ENCODE measurements around the gene CBLN4. TPM values are rescaled to one million over a fixed set of nuclear protein-coding genes. Genes with fewer than 3 reads are reported as not detected.

The CBLN4 gene
- total RNA-seq, 1 donor from 2014 or later, result not detected

GRCh38 chr20:55977690-55978459 is 27.4 kb downstream of the CBLN4 start:
- DNase-seq, result no peak
- H3K4me3 Mint-ChIP-seq (ENCODE audit: unreplicated experiment), result no peak overlapping the region

DNA sequence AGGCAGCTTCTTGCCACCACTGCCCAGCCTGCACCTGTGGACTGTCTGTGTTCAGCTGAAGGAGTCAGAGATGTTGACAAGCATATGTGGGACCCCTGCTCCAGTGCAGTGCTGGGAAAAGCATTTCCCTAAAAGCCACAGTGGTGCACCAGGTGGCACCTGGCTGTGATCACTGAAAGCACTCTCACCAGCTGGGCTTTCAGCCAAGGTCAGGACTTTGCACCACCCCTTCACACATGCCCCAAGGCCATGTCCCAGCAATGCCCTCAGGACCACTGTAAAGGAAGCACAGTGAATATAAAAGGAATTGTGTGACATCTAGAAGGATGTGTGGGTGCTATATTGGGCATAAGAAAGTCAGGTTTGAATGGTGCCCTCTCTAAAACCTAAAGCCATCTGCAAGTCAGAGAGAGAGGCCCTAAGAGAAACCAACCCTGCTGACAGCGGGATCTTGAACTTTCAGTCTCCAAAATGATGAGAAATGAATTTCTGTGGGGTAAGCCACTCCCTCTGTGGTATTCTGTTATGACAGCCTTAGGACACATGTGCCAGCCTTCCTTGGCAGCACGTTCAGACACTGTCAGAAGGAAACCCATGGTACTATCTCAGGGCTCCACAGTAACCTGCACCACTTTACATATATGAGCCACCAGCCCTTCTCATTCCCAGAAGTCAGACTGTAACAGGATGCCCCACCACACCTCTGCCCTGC is 30.7 kb downstream of the CBLN4 start:
- Mint-ChIP-seq H3K36me3 (ENCODE audit: unreplicated experiment) (no peaks in the 10 kb centered on the region), H3K27me3 (ENCODE audit: unreplicated experiment) (peaks cover 3% of the 10 kb centered on the region), H3K9me3 (ENCODE audit: unreplicated experiment) (peaks cover 9% of the 10 kb centered on the region), H3K4me1 (ENCODE audit: low read depth, unreplicated experiment) (peaks cover 5% of the 10 kb centered on the region), H3K4me3 (ENCODE audit: unreplicated experiment) (no peak overlapping the region), H3K27ac (ENCODE audit: unreplicated experiment) (no peak overlapping the region)
- DNase-seq, result no peak
- no peak for TF ChIP-seq CTCF (IDR thresholded peaks at IDR 0.05; ENCODE audit: partially characterized antibody, unreplicated experiment)

More at GRCh38 chr20:55977690-55978459, 27.4 kb downstream of the CBLN4 start:
- Mint-ChIP-seq H3K4me1 (ENCODE audit: low read depth, unreplicated experiment) (peaks cover 5% of the 10 kb centered on the region), H3K9me3 (ENCODE audit: unreplicated experiment) (peaks cover 8% of the 10 kb centered on the region), H3K36me3 (ENCODE audit: unreplicated experiment) (no peaks in the 10 kb centered on the region), H3K27me3 (ENCODE audit: unreplicated experiment) (peaks cover 3% of the 10 kb centered on the region), H3K27ac (ENCODE audit: unreplicated experiment) (no peak overlapping the region)
- TF ChIP-seq CTCF (IDR thresholded peaks at IDR 0.05; ENCODE audit: partially characterized antibody, unreplicated experiment), result no peak

DNA sequence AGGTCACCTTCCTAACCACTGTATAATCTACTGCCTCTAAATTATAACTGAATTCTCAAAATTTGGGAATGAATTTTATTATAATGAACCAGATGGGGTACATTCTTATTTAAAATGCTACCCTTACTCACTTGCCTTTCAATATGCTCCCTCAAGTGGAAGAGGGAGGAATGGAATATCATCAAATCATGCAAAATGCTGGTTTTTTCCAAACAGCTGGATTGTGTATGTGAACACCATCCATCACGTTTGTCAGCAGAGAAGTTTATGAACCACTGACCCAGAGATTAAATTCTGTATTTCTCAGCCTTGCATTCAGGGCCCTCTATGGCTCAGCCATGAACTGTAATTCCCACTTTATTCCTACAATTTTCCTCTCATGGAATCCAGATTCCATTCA is 40.5 kb downstream of the CBLN4 start:
- TF ChIP-seq CTCF (IDR thresholded peaks at IDR 0.05; ENCODE audit: partially characterized antibody, unreplicated experiment), result no peak
- no peak overlapping the region for H3K4me3 Mint-ChIP-seq (ENCODE audit: unreplicated experiment)
- DNase-seq, result no peak
- peaks cover 8% of the 10 kb centered on the region for H3K9me3 Mint-ChIP-seq (ENCODE audit: unreplicated experiment)
- no peaks in the 10 kb centered on the region for H3K36me3 Mint-ChIP-seq (ENCODE audit: unreplicated experiment)
- H3K27me3 Mint-ChIP-seq (ENCODE audit: unreplicated experiment), result peaks cover 2% of the 10 kb centered on the region
- H3K4me1 Mint-ChIP-seq (ENCODE audit: low read depth, unreplicated experiment), result no peaks in the 10 kb centered on the region
- no peak overlapping the region for H3K27ac Mint-ChIP-seq (ENCODE audit: unreplicated experiment)

DNA sequence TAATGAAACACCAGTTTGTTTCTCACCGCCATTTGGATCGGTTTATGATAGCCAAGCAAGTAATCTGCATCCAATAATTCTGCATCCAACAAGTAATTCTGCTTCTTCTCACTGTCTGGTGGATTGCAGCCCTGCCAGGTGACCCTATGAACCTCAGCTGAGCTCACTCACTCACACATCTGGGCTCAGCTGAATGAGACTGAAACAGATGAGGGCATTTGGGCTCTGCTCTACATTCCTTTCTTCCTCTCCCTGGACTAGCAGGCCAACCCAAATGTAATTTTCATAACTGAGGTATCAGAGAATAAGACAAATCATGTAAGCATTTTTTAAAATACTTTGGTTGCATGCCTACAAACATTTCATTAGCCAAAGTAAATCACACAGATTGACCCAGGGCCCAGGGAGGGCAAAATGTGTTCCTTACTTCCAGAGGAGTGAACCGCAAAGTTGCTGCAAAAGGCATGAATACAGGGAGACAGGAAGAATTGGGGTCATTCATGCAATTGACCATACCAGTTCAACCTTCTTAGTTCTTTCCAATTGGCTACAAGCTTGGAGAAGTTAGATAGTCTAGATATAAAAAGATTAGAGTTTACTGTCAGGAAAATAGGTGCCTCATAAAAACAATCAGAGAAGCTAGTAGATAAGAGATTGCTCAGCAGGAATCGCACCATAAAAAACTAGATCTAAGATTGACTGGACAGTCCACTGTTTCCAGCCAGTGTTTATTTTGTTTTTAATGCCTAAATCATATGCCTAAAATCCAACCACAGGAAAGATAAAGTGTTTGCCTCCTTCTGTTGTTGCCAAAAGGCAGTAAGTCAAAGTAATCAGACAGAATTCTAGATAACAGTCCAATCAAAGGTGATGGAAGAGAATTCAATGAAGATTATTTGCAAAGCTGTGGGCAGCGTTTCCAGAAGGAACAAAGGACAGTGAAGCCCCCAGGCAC is 43.7 kb downstream of the CBLN4 start:
- H3K27me3 Mint-ChIP-seq (ENCODE audit: unreplicated experiment), result no peaks in the 10 kb centered on the region
- DNase-seq, result no peak
- H3K4me1 Mint-ChIP-seq (ENCODE audit: low read depth, unreplicated experiment), result no peaks in the 10 kb centered on the region
- peaks cover 2% of the 10 kb centered on the region for H3K9me3 Mint-ChIP-seq (ENCODE audit: unreplicated experiment)
- H3K27ac Mint-ChIP-seq (ENCODE audit: unreplicated experiment), result no peak overlapping the region
- H3K36me3 Mint-ChIP-seq (ENCODE audit: unreplicated experiment), result no peaks in the 10 kb centered on the region
- no peak for TF ChIP-seq CTCF (IDR thresholded peaks at IDR 0.05; ENCODE audit: partially characterized antibody, unreplicated experiment)
- H3K4me3 Mint-ChIP-seq (ENCODE audit: unreplicated experiment), result no peak overlapping the region
